ENCODE results near the gene ZNF30. TPM values are rescaled to one million over a fixed set of nuclear protein-coding genes. Genes with fewer than 3 reads are reported as not detected.
A peak's percentile ranks its signal among the peaks of the same experiment; 100 is the strongest.

Gene ZNF30
- total RNA-seq, 4 donors from 2014 or later = 1.4 to 2.2 TPM; not detected in 2

DNA sequence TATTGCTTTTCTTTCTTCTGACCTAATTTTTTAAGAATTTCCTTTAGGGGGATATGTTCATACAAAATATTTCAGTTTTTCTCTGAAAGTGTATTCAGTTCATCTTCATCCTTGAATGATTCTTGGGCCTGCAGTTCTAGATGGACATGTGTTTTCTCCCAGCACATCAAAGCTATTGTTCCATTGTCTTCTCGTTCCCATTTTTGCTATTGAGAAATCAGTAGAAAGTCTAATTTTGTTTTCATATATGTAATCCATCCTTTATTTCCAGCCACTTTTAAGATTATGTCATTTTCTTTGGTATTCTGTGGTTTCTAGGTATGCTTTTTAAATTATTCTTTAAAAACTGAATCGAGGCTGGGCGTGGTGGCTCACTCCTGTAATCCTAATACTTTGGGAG, 57.6 kb downstream of the ZNF30 start:
- H3K27ac ChIP-seq = no peak overlapping the region
- in situ Hi-C loops (cut with MboI; ENCODE audit: low pct_ligation_motif_present in 1 of 4, low pct_unique_long_range_greater_than_20kb in 1 of 4, low sequenced_read_pairs in 3 of 4) (no loop called here), intact Hi-C loops (cut with DNase I; ENCODE audit: low total_unique reads) (no loop called here)
- H3K4me1 ChIP-seq = peaks cover 0 to 10% (median 3%) of the 10 kb centered on the region in 4 donors
- H3K27me3 ChIP-seq = no peaks in the 10 kb centered on the region
- DNase-seq = no peak
- H3K36me3 ChIP-seq = no peaks in the 10 kb centered on the region
- WGBS, 2 donors (ENCODE audit: low coverage in 1 of 2) = 69 to 96% methylated on average over 3 of the region's 3 CpGs
- TF ChIP-seq CTCF (IDR thresholded peaks at IDR 0.05) (no peak), POLR2AphosphoS5 (IDR thresholded peaks at IDR 0.05) (no peak)
- no peaks in the 10 kb centered on the region for H3K9me3 ChIP-seq
- H3K4me3 ChIP-seq = no peak overlapping the region

GRCh38 chr19:34985249-34986022, 58.7 kb downstream of the ZNF30 start:
- intact Hi-C loops (cut with DNase I; ENCODE audit: low total_unique reads) = no loop called here
- in situ Hi-C loops (cut with MboI; ENCODE audit: low pct_ligation_motif_present in 1 of 4, low pct_unique_long_range_greater_than_20kb in 1 of 4, low sequenced_read_pairs in 3 of 4) = no loop called here

DNA sequence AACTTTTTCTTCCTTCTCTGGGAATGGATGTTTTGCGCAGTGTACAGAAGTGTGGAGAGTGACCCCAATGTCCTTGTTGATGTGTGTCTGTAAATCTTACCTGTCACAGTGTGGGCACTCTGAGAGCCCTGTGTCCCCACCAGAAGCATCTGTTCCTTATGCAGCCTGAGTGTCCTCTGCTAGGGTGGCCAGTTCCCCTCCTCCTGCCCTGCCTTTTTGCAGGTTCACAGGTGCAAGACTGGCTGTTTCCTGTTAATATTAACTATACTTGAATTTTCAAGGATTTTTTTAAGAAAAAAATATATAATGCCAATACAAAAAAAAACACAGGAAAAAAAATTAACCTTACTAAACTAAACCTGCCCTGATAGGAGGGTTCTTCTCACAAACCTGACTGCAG, 61.4 kb downstream of the ZNF30 start:
- Histone ChIP-seq H3K27me3 (no peaks in the 10 kb centered on the region), H3K36me3 (no peaks in the 10 kb centered on the region), H3K4me3 (no peak overlapping the region), H3K9me3 (no peaks in the 10 kb centered on the region), H3K27ac (no peak overlapping the region), H3K4me1 (peaks cover 0 to 10% (median 3%) of the 10 kb centered on the region in 4 donors)
- TF ChIP-seq POLR2A (IDR thresholded peaks at IDR 0.05) (no peak), EP300 (IDR thresholded peaks at IDR 0.05; ENCODE audit: low read depth) (no peak), CTCF (IDR thresholded peaks at IDR 0.05) (no peak), POLR2AphosphoS5 (IDR thresholded peaks at IDR 0.05) (no peak)
- intact Hi-C loops (cut with DNase I; ENCODE audit: low total_unique reads) (no loop called here), in situ Hi-C loops (cut with MboI; ENCODE audit: low pct_ligation_motif_present in 1 of 4, low pct_unique_long_range_greater_than_20kb in 1 of 4, low sequenced_read_pairs in 3 of 4) (no loop called here)
- DNase-seq = no peak
- WGBS, 2 donors (ENCODE audit: low coverage in 1 of 2) = 96 to 100% methylated on average over 1 of the region's 1 CpG

More at GRCh38 chr19:34985249-34986022, 58.7 kb downstream of the ZNF30 start:
- Histone ChIP-seq H3K9me3 (no peaks in the 10 kb centered on the region), H3K27ac (peak overlapping the region in 2 of 4 donors; percentile 8 to 31), H3K4me3 (no peak overlapping the region), H3K36me3 (no peaks in the 10 kb centered on the region), H3K4me1 (peaks cover 0 to 10% (median 3%) of the 10 kb centered on the region in 4 donors), H3K27me3 (no peaks in the 10 kb centered on the region)
- no peak for DNase-seq
- 17 to 32% methylated on average over 6 to 7 of the region's 7 CpGs for WGBS, 2 donors (ENCODE audit: low coverage in 1 of 2)
- TF ChIP-seq POLR2A (IDR thresholded peaks at IDR 0.05) (no peak), POLR2AphosphoS5 (IDR thresholded peaks at IDR 0.05) (peak; percentile 12 to 16 (median 14)), EP300 (IDR thresholded peaks at IDR 0.05; ENCODE audit: low read depth) (peak; percentile 8), CTCF (IDR thresholded peaks at IDR 0.05) (no peak)

DNA sequence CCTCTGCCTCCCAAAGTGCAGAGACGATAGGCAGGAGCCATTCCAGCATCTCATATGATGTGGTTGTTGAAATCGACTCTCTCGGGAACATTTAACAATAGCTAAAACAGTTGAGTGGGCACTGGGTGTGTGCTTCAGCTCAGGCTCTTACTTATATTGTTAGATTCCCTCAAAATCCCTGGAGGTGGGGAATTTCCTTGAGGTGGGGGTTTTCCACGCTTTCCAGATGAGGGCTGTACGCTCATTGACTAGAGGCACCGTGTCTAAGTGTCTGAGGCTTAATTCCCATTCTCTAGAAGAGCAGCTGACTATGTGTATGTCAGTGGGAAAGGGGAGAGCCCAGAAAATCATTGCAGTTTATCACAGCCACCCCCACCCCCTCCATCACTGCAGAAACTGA, 62.6 kb downstream of the ZNF30 start:
- intact Hi-C loops (cut with DNase I; ENCODE audit: low total_unique reads) = no loop called here

More for the DNA sequence above, 62.6 kb downstream of the ZNF30 start:
- Histone ChIP-seq H3K4me1 (peaks cover 0 to 14% (median 4%) of the 10 kb centered on the region in 4 donors), H3K9me3 (no peaks in the 10 kb centered on the region), H3K4me3 (no peak overlapping the region), H3K27ac (no peak overlapping the region), H3K27me3 (no peaks in the 10 kb centered on the region), H3K36me3 (no peaks in the 10 kb centered on the region)
- no peak for TF ChIP-seq POLR2A (IDR thresholded peaks at IDR 0.05)
- no peak for TF ChIP-seq POLR2AphosphoS5 (IDR thresholded peaks at IDR 0.05)
- no peak for TF ChIP-seq CTCF (IDR thresholded peaks at IDR 0.05)
- TF ChIP-seq EP300 (IDR thresholded peaks at IDR 0.05; ENCODE audit: low read depth) = no peak
- 60 to 72% methylated on average over 1 to 6 of the region's 6 CpGs for WGBS, 2 donors (ENCODE audit: low coverage in 1 of 2)
- in situ Hi-C loops (cut with MboI; ENCODE audit: low pct_ligation_motif_present in 1 of 4, low pct_unique_long_range_greater_than_20kb in 1 of 4, low sequenced_read_pairs in 3 of 4) = no loop called here
- DNase-seq = no peak

Measured in transverse colon (tissue), 4 donors.